ENCODE measurements around the gene BLVRA.

Gene BLVRA

GRCh38 chr7:43844662-43845061 is 86.2 kb downstream of the BLVRA start:
- TF ChIP-seq, protein P1, sequence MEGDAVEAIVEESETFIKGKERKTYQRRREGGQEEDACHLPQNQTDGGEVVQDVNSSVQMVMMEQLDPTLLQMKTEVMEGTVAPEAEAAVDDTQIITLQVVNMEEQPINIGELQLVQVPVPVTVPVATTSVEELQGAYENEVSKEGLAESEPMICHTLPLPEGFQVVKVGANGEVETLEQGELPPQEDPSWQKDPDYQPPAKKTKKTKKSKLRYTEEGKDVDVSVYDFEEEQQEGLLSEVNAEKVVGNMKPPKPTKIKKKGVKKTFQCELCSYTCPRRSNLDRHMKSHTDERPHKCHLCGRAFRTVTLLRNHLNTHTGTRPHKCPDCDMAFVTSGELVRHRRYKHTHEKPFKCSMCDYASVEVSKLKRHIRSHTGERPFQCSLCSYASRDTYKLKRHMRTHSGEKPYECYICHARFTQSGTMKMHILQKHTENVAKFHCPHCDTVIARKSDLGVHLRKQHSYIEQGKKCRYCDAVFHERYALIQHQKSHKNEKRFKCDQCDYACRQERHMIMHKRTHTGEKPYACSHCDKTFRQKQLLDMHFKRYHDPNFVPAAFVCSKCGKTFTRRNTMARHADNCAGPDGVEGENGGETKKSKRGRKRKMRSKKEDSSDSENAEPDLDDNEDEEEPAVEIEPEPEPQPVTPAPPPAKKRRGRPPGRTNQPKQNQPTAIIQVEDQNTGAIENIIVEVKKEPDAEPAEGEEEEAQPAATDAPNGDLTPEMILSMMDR (IDR thresholded peaks at IDR 0.05; ENCODE audit: low read depth, low read length) = no peak
- in situ Hi-C loops (cut with HindIII; ENCODE audit: low sequenced_read_pairs) = no loop called here
- H3K4me3 ChIP-seq (ENCODE audit: low read depth, low read length) = no peak overlapping the region
- DNase-seq (ENCODE audit: low read depth, low spot score) = no peak

GRCh38 chr7:43847496-43847895 is 89.0 kb downstream of the BLVRA start:
- TF ChIP-seq, protein P1 (IDR thresholded peaks at IDR 0.05; ENCODE audit: low read depth, low read length) = no peak
- H3K4me3 ChIP-seq (ENCODE audit: low read depth, low read length) = no peak overlapping the region
- in situ Hi-C loops (cut with HindIII; ENCODE audit: low sequenced_read_pairs) = no loop called here
- DNase-seq (ENCODE audit: low read depth, low spot score) = peak; percentile 30

DNA sequence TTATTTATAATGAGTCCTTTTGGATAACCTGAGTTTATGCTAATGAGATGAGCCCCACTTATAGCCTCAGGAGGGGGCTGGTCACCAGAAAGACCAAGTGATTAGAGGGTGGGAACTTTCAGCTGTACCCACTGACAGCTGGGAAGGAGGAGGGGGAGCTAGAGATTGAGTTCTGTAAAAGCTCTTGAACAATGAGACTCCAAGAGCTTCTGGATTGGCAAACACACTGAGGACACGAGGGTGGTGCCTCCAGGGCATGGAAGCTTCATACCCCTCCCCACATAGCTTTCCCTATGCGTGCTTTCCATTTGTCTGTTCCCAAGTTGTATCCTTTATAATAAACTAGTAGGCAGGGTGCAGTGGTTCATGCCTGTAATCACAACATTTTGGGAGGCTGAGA is 90.6 kb downstream of the BLVRA start:
- DNase-seq (ENCODE audit: low read depth, low spot score) = no peak
- in situ Hi-C loops (cut with HindIII; ENCODE audit: low sequenced_read_pairs) = no loop called here
- H3K4me3 ChIP-seq (ENCODE audit: low read depth, low read length) = no peak overlapping the region
- TF ChIP-seq, protein P1 (IDR thresholded peaks at IDR 0.05; ENCODE audit: low read depth, low read length) = no peak

DNA sequence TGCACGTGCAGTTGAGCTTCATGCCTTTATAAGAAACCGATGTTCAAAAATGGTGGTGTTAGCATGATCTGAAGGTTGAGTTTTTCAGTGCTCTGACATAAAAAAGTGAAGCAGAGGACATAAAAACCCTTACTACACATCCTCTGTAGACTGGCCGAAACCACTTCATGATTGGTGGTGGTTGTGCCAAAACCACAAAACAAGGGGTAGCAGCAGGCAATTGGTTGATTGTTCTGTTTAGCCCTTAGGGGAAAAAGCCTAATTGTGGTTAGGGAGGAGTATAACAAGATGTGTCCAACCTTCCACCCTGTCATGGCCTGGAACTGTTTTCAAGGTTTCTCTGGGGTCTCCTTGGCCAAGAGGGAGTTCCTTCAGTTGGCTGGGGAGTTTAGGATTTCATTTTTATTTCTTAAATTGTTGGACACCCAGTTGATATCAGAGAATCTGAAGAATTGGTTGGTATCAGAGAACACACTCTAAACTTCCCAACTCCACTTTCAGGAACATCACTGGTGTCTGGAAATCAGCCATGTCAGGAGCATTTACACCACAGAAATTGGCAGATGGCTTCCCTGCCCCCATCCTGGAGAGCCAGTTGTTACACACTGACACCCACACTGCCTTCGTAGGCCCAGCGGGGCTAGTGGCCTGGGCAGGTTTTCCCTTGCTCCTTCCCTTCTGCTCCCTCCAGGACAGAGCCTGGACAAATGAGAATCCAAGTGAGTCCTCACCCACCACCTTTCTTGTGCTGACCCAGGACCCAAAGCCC is 92.1 kb downstream of the BLVRA start:
- TF ChIP-seq, protein P1 (IDR thresholded peaks at IDR 0.05; ENCODE audit: low read depth, low read length) = no peak
- in situ Hi-C loops (cut with HindIII; ENCODE audit: low sequenced_read_pairs) = no loop called here
- no peak overlapping the region for H3K4me3 ChIP-seq (ENCODE audit: low read depth, low read length)
- DNase-seq (ENCODE audit: low read depth, low spot score) = no peak

DNA sequence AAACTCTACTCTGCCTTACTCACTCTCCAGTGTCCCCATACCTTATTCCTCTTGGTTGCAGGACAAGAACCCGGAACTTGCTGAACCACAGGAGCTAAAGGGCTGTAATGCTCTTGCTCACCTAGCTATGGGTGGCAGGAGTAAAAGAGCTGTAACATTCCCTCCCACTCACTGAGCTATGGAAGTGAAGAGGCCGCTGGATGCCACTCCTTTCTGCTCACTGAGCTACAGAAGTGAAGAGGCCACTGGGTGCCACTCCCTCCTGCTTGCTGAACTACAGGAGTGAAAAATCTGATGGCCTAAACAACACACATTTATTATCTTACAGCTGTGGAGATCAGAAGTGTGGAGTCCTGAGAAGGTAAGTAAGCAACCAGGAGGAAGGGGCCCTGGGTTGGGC is 93.3 kb downstream of the BLVRA start:
- DNase-seq (ENCODE audit: low read depth, low spot score) = no peak
- in situ Hi-C loops (cut with HindIII; ENCODE audit: low sequenced_read_pairs) = no loop called here
- H3K4me3 ChIP-seq (ENCODE audit: low read depth, low read length) = no peak overlapping the region
- TF ChIP-seq, protein P1 (IDR thresholded peaks at IDR 0.05; ENCODE audit: low read depth, low read length) = no peak

- TF ChIP-seq, protein P1 (IDR thresholded peaks at IDR 0.05; ENCODE audit: low read depth, low read length) = no peak
- H3K4me3 ChIP-seq (ENCODE audit: low read depth, low read length) = no peak overlapping the region
- no peak for DNase-seq (ENCODE audit: low read depth, low spot score)
- in situ Hi-C loops (cut with HindIII; ENCODE audit: low sequenced_read_pairs) = no loop called here
Measured at GRCh38 chr7:43855176-43855575, 96.7 kb downstream of the BLVRA start.

Measured in astrocyte of the spinal cord (primary cell).